Calu3 (cell line): Measurements from ENCODE around the gene ACAP1. TPM values are rescaled to one million over a fixed set of nuclear protein-coding genes. Genes with fewer than 3 reads are reported as not detected.
"Not testable (repeated sequence)": the region's sequence is repeated elsewhere in the genome, so short reads cannot be mapped to it uniquely, and the experiment has no call there.

Experiments
- BruUV-seq: library from RNA; stranded (reverse); fragments of 400-500 nt; replicated peaks from 2 replicates; lab custom pipeline; 2021; lab: Mats Ljungman, UMichigan
- CTCF ChIA-PET: fragments of 300-600 bp; sonication (Branson Sonifier 250); formaldehyde crosslinking; loops from one replicate; lab custom pipeline; 2022; ENCODE audit warnings: antibody characterized with exemption; lab: Charles Lee
- DNase-seq: peaks from one replicate; pipeline ENCODE4 v3.0.0; 2022
- H3K27ac Mint-ChIP-seq: one replicate; pipeline ENCODE4 v1.8.0; 2022; ENCODE audit warnings: mixed read lengths; ENCODE audit not compliant: unreplicated experiment
- H3K27me3 Mint-ChIP-seq: one replicate; pipeline ENCODE4 v1.8.0; 2022; ENCODE audit warnings: mixed read lengths; ENCODE audit not compliant: unreplicated experiment
- H3K36me3 Mint-ChIP-seq: one replicate; pipeline ENCODE4 v1.8.0; 2022; ENCODE audit warnings: mild to moderate bottlenecking, moderate library complexity, mixed read lengths; ENCODE audit not compliant: insufficient read depth, unreplicated experiment
- H3K4me1 Mint-ChIP-seq: one replicate; pipeline ENCODE4 v1.8.0; 2022; ENCODE audit warnings: mild to moderate bottlenecking, low read depth, mixed read lengths; ENCODE audit not compliant: unreplicated experiment
- H3K4me3 Mint-ChIP-seq: one replicate; pipeline ENCODE4 v1.8.0; 2022; ENCODE audit warnings: mild to moderate bottlenecking, low read depth, moderate library complexity, mixed read lengths; ENCODE audit not compliant: unreplicated experiment
- H3K9me3 Mint-ChIP-seq: one replicate; pipeline ENCODE4 v1.8.0; 2022; ENCODE audit warnings: low read depth, mixed read lengths; ENCODE audit not compliant: unreplicated experiment
- CTCF ChIP-seq: fragments of 200-600 bp; IDR thresholded peaks from one replicate; pipeline ENCODE4 v1.8.0; 2022; ENCODE audit warnings: antibody characterized with exemption; ENCODE audit not compliant: unreplicated experiment
- intact Hi-C: fragments of 100-400 bp; cut with micrococcal nuclease; formaldehyde crosslinking; loops from one replicate; pipeline ENCODE4 v1.10.0; 2022; ENCODE audit not compliant: unreplicated experiment
- total RNA-seq: library from RNA; stranded (reverse); gene quantifications from 2 replicates; pipeline ENCODE4 v1.2.3, GENCODE V29; 2022

The ACAP1 gene
- total RNA-seq, 1 experiment from 2014 or later = not detected

GRCh38 chr17:7332111-7332510, 4.2 kb upstream of the ACAP1 start:
- no peak for TF ChIP-seq CTCF
- Mint-ChIP-seq H3K4me1 (peaks cover 16% of the 10 kb centered on the region), H3K4me3 (no peak overlapping the region), H3K9me3 (no peaks in the 10 kb centered on the region), H3K27me3 (peaks cover 20% of the 10 kb centered on the region), H3K27ac (no peak overlapping the region), H3K36me3 (peaks cover 21% of the 10 kb centered on the region)
- CTCF ChIA-PET = no interaction called here
- no TSS peak for BruUV-seq
- intact Hi-C loops = no loop called here
- no peak for DNase-seq

GRCh38 chr17:7332600-7333069, 3.7 kb upstream of the ACAP1 start:
- H3K4me3 Mint-ChIP-seq, H3K9me3 Mint-ChIP-seq, CTCF ChIA-PET, H3K27ac Mint-ChIP-seq, DNase-seq, BruUV-seq, intact Hi-C loops: not testable (repeated sequence)
- Mint-ChIP-seq H3K27me3 (peaks cover 20% of the 10 kb centered on the region), H3K4me1 (peaks cover 15% of the 10 kb centered on the region), H3K36me3 (peaks cover 21% of the 10 kb centered on the region)

GRCh38 chr17:7334938-7335538, 1.3 kb upstream of the ACAP1 start:
- no peak for DNase-seq
- Mint-ChIP-seq H3K4me1 (no peaks in the 10 kb centered on the region), H3K27ac (no peak overlapping the region), H3K36me3 (peaks cover 6% of the 10 kb centered on the region), H3K4me3 (no peak overlapping the region), H3K9me3 (no peaks in the 10 kb centered on the region), H3K27me3 (peaks cover 20% of the 10 kb centered on the region)
- TF ChIP-seq CTCF = no peak
- intact Hi-C loops = no loop called here
- BruUV-seq = no TSS peak
- CTCF ChIA-PET = interaction anchor here (1.7 kb wide), 1 partner anchor 10 kb away, joined by 5 read pairs; no protein-coding TSS in a partner anchor

- H3K27me3 Mint-ChIP-seq = peaks cover 20% of the 10 kb centered on the region
- BruUV-seq, DNase-seq, intact Hi-C loops, H3K4me3 Mint-ChIP-seq, H3K27ac Mint-ChIP-seq, H3K9me3 Mint-ChIP-seq, H3K4me1 Mint-ChIP-seq, H3K36me3 Mint-ChIP-seq: not testable (repeated sequence)
- CTCF ChIA-PET = interaction anchor here (1.7 kb wide), 1 partner anchor 9 kb away, joined by 5 read pairs; no protein-coding TSS in a partner anchor
These were observed 564 bp upstream of the ACAP1 start for GRCh38 chr17:7335765-7336164.

- H3K9me3 Mint-ChIP-seq, BruUV-seq, CTCF ChIA-PET: not testable (repeated sequence)
These were observed 1.3 kb downstream of the ACAP1 start for GRCh38 chr17:7337600-7337999.

More at GRCh38 chr17:7337600-7337999, 1.3 kb downstream of the ACAP1 start:
- H3K27ac Mint-ChIP-seq, H3K36me3 Mint-ChIP-seq, H3K4me3 Mint-ChIP-seq, DNase-seq, H3K4me1 Mint-ChIP-seq, intact Hi-C loops: not testable (repeated sequence)
- peaks cover 25% of the 10 kb centered on the region for H3K27me3 Mint-ChIP-seq
